Measurements from ENCODE around the gene MANF.

Gene MANF

GRCh38 chr3:51380601-51381332, 4.3 kb upstream of the MANF start:
- Histone ChIP-seq H3K18ac (ENCODE audit: low read length) (no peak overlapping the region), H2AFZ (ENCODE audit: insufficient read depth, low read length, poor library complexity) (no peak overlapping the region), H3K14ac (ENCODE audit: low read length) (no peak overlapping the region), H3K9me3 (ENCODE audit: insufficient read depth, low read depth, low read length) (peaks cover 2% of the 10 kb centered on the region), H4K91ac (ENCODE audit: low read depth, low read length) (no peak overlapping the region), H2AK5ac (ENCODE audit: low read length) (no peak overlapping the region), H4K12ac (ENCODE audit: low read depth, low read length) (no peak overlapping the region), H3K4me3 (ENCODE audit: low read depth, low read length) (no peak overlapping the region), H2BK12ac (ENCODE audit: low read length) (no peak overlapping the region), H3K27ac (ENCODE audit: low read depth, low read length) (no peak overlapping the region), H3K4ac (ENCODE audit: low read depth, low read length) (no peak overlapping the region), H2BK120ac (ENCODE audit: insufficient read depth, low read length, poor library complexity) (no peak overlapping the region), H3K4me1 (ENCODE audit: control insufficient read depth in 1 of 2, insufficient read depth in 2 of 2, low read length in 2 of 2) (peaks cover 0 to 7% of the 10 kb centered on the region in 2 experiments), H3K9ac (ENCODE audit: low read length) (no peak overlapping the region), H3K79me1 (ENCODE audit: low read length) (peaks cover 11% of the 10 kb centered on the region), H3K36me3 (ENCODE audit: control insufficient read depth in 1 of 2, insufficient read depth in 2 of 2, low read length in 2 of 2) (peaks cover 0 to 9% of the 10 kb centered on the region in 2 experiments), H3K79me2 (ENCODE audit: control insufficient read depth, insufficient read depth, low read length, poor library complexity) (peaks cover 13% of the 10 kb centered on the region), H4K8ac (ENCODE audit: low read depth, low read length) (no peak overlapping the region), H3K23ac (ENCODE audit: low read length) (no peak overlapping the region), H3K4me2 (ENCODE audit: low read length) (no peak overlapping the region), H3K27me3 (ENCODE audit: insufficient read depth, low read length) (no peaks in the 10 kb centered on the region), H2BK5ac (ENCODE audit: low read depth, low read length, poor library complexity) (no peak overlapping the region)
- no CpG with 5 or more reads among the region's 15 CpGs for WGBS (ENCODE audit: extremely low coverage, insufficient coverage, insufficient read length)
- no peak for DNase-seq

GRCh38 chr3:51381333-51381705, 3.8 kb upstream of the MANF start:
- Histone ChIP-seq H2AFZ (ENCODE audit: insufficient read depth, low read length, poor library complexity) (no peak overlapping the region), H3K18ac (ENCODE audit: low read length) (no peak overlapping the region), H3K14ac (ENCODE audit: low read length) (no peak overlapping the region), H3K27me3 (ENCODE audit: insufficient read depth, low read length) (no peaks in the 10 kb centered on the region), H3K4me3 (ENCODE audit: low read depth, low read length) (no peak overlapping the region), H4K12ac (ENCODE audit: low read depth, low read length) (no peak overlapping the region), H3K27ac (ENCODE audit: low read depth, low read length) (no peak overlapping the region), H3K9ac (ENCODE audit: low read length) (no peak overlapping the region), H3K4me2 (ENCODE audit: low read length) (no peak overlapping the region), H2BK5ac (ENCODE audit: low read depth, low read length, poor library complexity) (no peak overlapping the region), H3K79me2 (ENCODE audit: control insufficient read depth, insufficient read depth, low read length, poor library complexity) (peaks cover 16% of the 10 kb centered on the region), H2BK12ac (ENCODE audit: low read length) (no peak overlapping the region), H3K4ac (ENCODE audit: low read depth, low read length) (no peak overlapping the region), H3K4me1 (ENCODE audit: control insufficient read depth in 1 of 2, insufficient read depth in 2 of 2, low read length in 2 of 2) (peaks cover 0 to 7% of the 10 kb centered on the region in 2 experiments), H2BK120ac (ENCODE audit: insufficient read depth, low read length, poor library complexity) (no peak overlapping the region), H3K23ac (ENCODE audit: low read length) (no peak overlapping the region), H3K79me1 (ENCODE audit: low read length) (peaks cover 11% of the 10 kb centered on the region), H2AK5ac (ENCODE audit: low read length) (no peak overlapping the region), H4K91ac (ENCODE audit: low read depth, low read length) (no peak overlapping the region), H4K8ac (ENCODE audit: low read depth, low read length) (no peak overlapping the region), H3K9me3 (ENCODE audit: insufficient read depth, low read depth, low read length) (peaks cover 2% of the 10 kb centered on the region), H3K36me3 (ENCODE audit: control insufficient read depth in 1 of 2, insufficient read depth in 2 of 2, low read length in 2 of 2) (peaks cover 0 to 8% of the 10 kb centered on the region in 2 experiments)
- DNase-seq = no peak
- WGBS (ENCODE audit: extremely low coverage, insufficient coverage, insufficient read length) = no CpG with 5 or more reads among the region's 18 CpGs

GRCh38 chr3:51382076-51382745, 2.9 kb upstream of the MANF start:
- Histone ChIP-seq H3K9ac (ENCODE audit: low read length) (no peak overlapping the region), H3K36me3 (ENCODE audit: control insufficient read depth in 1 of 2, insufficient read depth in 2 of 2, low read length in 2 of 2) (peaks cover 2 to 6% of the 10 kb centered on the region in 2 experiments), H4K12ac (ENCODE audit: low read depth, low read length) (no peak overlapping the region), H4K91ac (ENCODE audit: low read depth, low read length) (no peak overlapping the region), H3K4me2 (ENCODE audit: low read length) (no peak overlapping the region), H3K79me1 (ENCODE audit: low read length) (peaks cover 11% of the 10 kb centered on the region), H2AFZ (ENCODE audit: insufficient read depth, low read length, poor library complexity) (no peak overlapping the region), H2BK5ac (ENCODE audit: low read depth, low read length, poor library complexity) (no peak overlapping the region), H2BK120ac (ENCODE audit: insufficient read depth, low read length, poor library complexity) (no peak overlapping the region), H3K18ac (ENCODE audit: low read length) (no peak overlapping the region), H2BK12ac (ENCODE audit: low read length) (no peak overlapping the region), H3K27ac (ENCODE audit: low read depth, low read length) (no peak overlapping the region), H3K4me3 (ENCODE audit: low read depth, low read length) (no peak overlapping the region), H3K4me1 (ENCODE audit: control insufficient read depth in 1 of 2, insufficient read depth in 2 of 2, low read length in 2 of 2) (peaks cover 5 to 14% of the 10 kb centered on the region in 2 experiments), H3K23ac (ENCODE audit: low read length) (no peak overlapping the region), H3K14ac (ENCODE audit: low read length) (no peak overlapping the region), H3K27me3 (ENCODE audit: insufficient read depth, low read length) (no peaks in the 10 kb centered on the region), H3K79me2 (ENCODE audit: control insufficient read depth, insufficient read depth, low read length, poor library complexity) (peaks cover 18% of the 10 kb centered on the region), H4K8ac (ENCODE audit: low read depth, low read length) (no peak overlapping the region), H3K9me3 (ENCODE audit: insufficient read depth, low read depth, low read length) (peaks cover 2% of the 10 kb centered on the region), H3K4ac (ENCODE audit: low read depth, low read length) (no peak overlapping the region), H2AK5ac (ENCODE audit: low read length) (no peak overlapping the region)
- no CpG with 5 or more reads among the region's 4 CpGs for WGBS (ENCODE audit: extremely low coverage, insufficient coverage, insufficient read length)
- no peak for DNase-seq

- H2BK120ac ChIP-seq (ENCODE audit: insufficient read depth, low read length, poor library complexity) = no peak overlapping the region
- WGBS (ENCODE audit: extremely low coverage, insufficient coverage, insufficient read length) = no CpG with 5 or more reads among the region's 3 CpGs
- no peak overlapping the region for H3K4me3 ChIP-seq (ENCODE audit: low read depth, low read length)
- H3K4ac ChIP-seq (ENCODE audit: low read depth, low read length) = no peak overlapping the region
- peaks cover 2 to 14% of the 10 kb centered on the region in 2 experiments for H3K36me3 ChIP-seq (ENCODE audit: control insufficient read depth in 1 of 2, insufficient read depth in 2 of 2, low read length in 2 of 2)
- H3K4me2 ChIP-seq (ENCODE audit: low read length) = no peak overlapping the region
- H3K79me2 ChIP-seq (ENCODE audit: control insufficient read depth, insufficient read depth, low read length, poor library complexity) = peaks cover 18% of the 10 kb centered on the region
- H3K23ac ChIP-seq (ENCODE audit: low read length) = no peak overlapping the region
- peaks cover 2% of the 10 kb centered on the region for H3K9me3 ChIP-seq (ENCODE audit: insufficient read depth, low read depth, low read length)
- no peak overlapping the region for H2AK5ac ChIP-seq (ENCODE audit: low read length)
- peaks cover 11% of the 10 kb centered on the region for H3K79me1 ChIP-seq (ENCODE audit: low read length)
- no peak overlapping the region for H2BK12ac ChIP-seq (ENCODE audit: low read length)
- H4K91ac ChIP-seq (ENCODE audit: low read depth, low read length) = no peak overlapping the region
- DNase-seq = no peak
- H2AFZ ChIP-seq (ENCODE audit: insufficient read depth, low read length, poor library complexity) = no peak overlapping the region
- no peaks in the 10 kb centered on the region for H3K27me3 ChIP-seq (ENCODE audit: insufficient read depth, low read length)
- H3K27ac ChIP-seq (ENCODE audit: low read depth, low read length) = no peak overlapping the region
- H3K4me1 ChIP-seq (ENCODE audit: control insufficient read depth in 1 of 2, insufficient read depth in 2 of 2, low read length in 2 of 2) = peaks cover 13 to 22% of the 10 kb centered on the region in 2 experiments
- H4K12ac ChIP-seq (ENCODE audit: low read depth, low read length) = no peak overlapping the region
- H3K9ac ChIP-seq (ENCODE audit: low read length) = no peak overlapping the region
- H3K14ac ChIP-seq (ENCODE audit: low read length) = no peak overlapping the region
- no peak overlapping the region for H2BK5ac ChIP-seq (ENCODE audit: low read depth, low read length, poor library complexity)
- no peak overlapping the region for H4K8ac ChIP-seq (ENCODE audit: low read depth, low read length)
- no peak overlapping the region for H3K18ac ChIP-seq (ENCODE audit: low read length)
These were observed 2.0 kb upstream of the MANF start for GRCh38 chr3:51382947-51383578.

Measured in trophoblast cell (in vitro differentiated cells and primary cell).